Measurements from ENCODE around the gene ABCB4.

The ABCB4 gene

GRCh38 chr7:87475359-87476178 is at the start of gene ABCB4:
TSS of gene ABCB4 (minus strand) at chr7:87475680. CDS start at chr7:87475465, 215 bp downstream.
- no peaks in the 10 kb centered on the region for H3K36me3 ChIP-seq (ENCODE audit: insufficient read depth, low read length)
- H3K4me1 ChIP-seq (ENCODE audit: insufficient read depth, low read length): no peaks in the 10 kb centered on the region
- H3K9ac ChIP-seq (ENCODE audit: low read depth, low read length): peak within 1 kb of the TSS; percentile 65; the same call in 1 of the 2 replicates
- no peaks in the 10 kb centered on the region for H3K9me3 ChIP-seq (ENCODE audit: control insufficient read depth, insufficient read depth, low read length)

GRCh38 chr7:87518735-87519134 is 43.3 kb upstream of the ABCB4 start:
- Histone ChIP-seq H3K9ac (ENCODE audit: low read depth, low read length) (no peak overlapping the region), H3K36me3 (ENCODE audit: insufficient read depth, low read length) (no peaks in the 10 kb centered on the region), H3K9me3 (ENCODE audit: control insufficient read depth, insufficient read depth, low read length) (no peaks in the 10 kb centered on the region), H3K4me1 (ENCODE audit: insufficient read depth, low read length) (no peaks in the 10 kb centered on the region)

GRCh38 chr7:87517891-87518290 is 42.4 kb upstream of the ABCB4 start:
- Histone ChIP-seq H3K9ac (ENCODE audit: low read depth, low read length) (no peak overlapping the region), H3K36me3 (ENCODE audit: insufficient read depth, low read length) (no peaks in the 10 kb centered on the region), H3K9me3 (ENCODE audit: control insufficient read depth, insufficient read depth, low read length) (no peaks in the 10 kb centered on the region), H3K4me1 (ENCODE audit: insufficient read depth, low read length) (no peaks in the 10 kb centered on the region)

- Histone ChIP-seq H3K4me1 (ENCODE audit: insufficient read depth, low read length) (no peaks in the 10 kb centered on the region), H3K36me3 (ENCODE audit: insufficient read depth, low read length) (no peaks in the 10 kb centered on the region), H3K9ac (ENCODE audit: low read depth, low read length) (no peak overlapping the region), H3K9me3 (ENCODE audit: control insufficient read depth, insufficient read depth, low read length) (no peaks in the 10 kb centered on the region)
Measured at GRCh38 chr7:87517136-87517815, 41.8 kb upstream of the ABCB4 start.

GRCh38 chr7:87513735-87514335 is 38.4 kb upstream of the ABCB4 start:
- Histone ChIP-seq H3K9me3 (ENCODE audit: control insufficient read depth, insufficient read depth, low read length) (no peaks in the 10 kb centered on the region), H3K36me3 (ENCODE audit: insufficient read depth, low read length) (no peaks in the 10 kb centered on the region), H3K4me1 (ENCODE audit: insufficient read depth, low read length) (no peaks in the 10 kb centered on the region), H3K9ac (ENCODE audit: low read depth, low read length) (no peak overlapping the region)

- no peaks in the 10 kb centered on the region for H3K9me3 ChIP-seq (ENCODE audit: control insufficient read depth, insufficient read depth, low read length)
- no peaks in the 10 kb centered on the region for H3K4me1 ChIP-seq (ENCODE audit: insufficient read depth, low read length)
- H3K9ac ChIP-seq (ENCODE audit: low read depth, low read length): no peak overlapping the region
- no peaks in the 10 kb centered on the region for H3K36me3 ChIP-seq (ENCODE audit: insufficient read depth, low read length)
Measured at GRCh38 chr7:87512906-87513305, 37.4 kb upstream of the ABCB4 start.

- no peaks in the 10 kb centered on the region for H3K4me1 ChIP-seq (ENCODE audit: insufficient read depth, low read length)
- no peaks in the 10 kb centered on the region for H3K36me3 ChIP-seq (ENCODE audit: insufficient read depth, low read length)
- no peaks in the 10 kb centered on the region for H3K9me3 ChIP-seq (ENCODE audit: control insufficient read depth, insufficient read depth, low read length)
- H3K9ac ChIP-seq (ENCODE audit: low read depth, low read length): no peak overlapping the region
Measured at GRCh38 chr7:87511510-87511909, 36.0 kb upstream of the ABCB4 start.

- no peak overlapping the region for H3K9ac ChIP-seq (ENCODE audit: low read depth, low read length)
Measured at GRCh38 chr7:87510411-87510875, 35.0 kb upstream of the ABCB4 start.

GRCh38 chr7:87507446-87507845 is 32.0 kb upstream of the ABCB4 start:
- no peaks in the 10 kb centered on the region for H3K4me1 ChIP-seq (ENCODE audit: insufficient read depth, low read length)
- H3K9me3 ChIP-seq (ENCODE audit: control insufficient read depth, insufficient read depth, low read length): no peaks in the 10 kb centered on the region
- no peaks in the 10 kb centered on the region for H3K36me3 ChIP-seq (ENCODE audit: insufficient read depth, low read length)
- H3K9ac ChIP-seq (ENCODE audit: low read depth, low read length): no peak overlapping the region

More at GRCh38 chr7:87510411-87510875, 35.0 kb upstream of the ABCB4 start:
- no peaks in the 10 kb centered on the region for H3K4me1 ChIP-seq (ENCODE audit: insufficient read depth, low read length)
- H3K36me3 ChIP-seq (ENCODE audit: insufficient read depth, low read length): no peaks in the 10 kb centered on the region
- H3K9me3 ChIP-seq (ENCODE audit: control insufficient read depth, insufficient read depth, low read length): no peaks in the 10 kb centered on the region

- Histone ChIP-seq H3K9me3 (ENCODE audit: control insufficient read depth, insufficient read depth, low read length) (no peaks in the 10 kb centered on the region), H3K4me1 (ENCODE audit: insufficient read depth, low read length) (no peaks in the 10 kb centered on the region), H3K9ac (ENCODE audit: low read depth, low read length) (no peak overlapping the region), H3K36me3 (ENCODE audit: insufficient read depth, low read length) (no peaks in the 10 kb centered on the region)
Measured at GRCh38 chr7:87506246-87507180, 31.0 kb upstream of the ABCB4 start.

GRCh38 chr7:87505557-87506245 is 30.2 kb upstream of the ABCB4 start:
- Histone ChIP-seq H3K4me1 (ENCODE audit: insufficient read depth, low read length) (no peaks in the 10 kb centered on the region), H3K36me3 (ENCODE audit: insufficient read depth, low read length) (no peaks in the 10 kb centered on the region), H3K9me3 (ENCODE audit: control insufficient read depth, insufficient read depth, low read length) (no peaks in the 10 kb centered on the region), H3K9ac (ENCODE audit: low read depth, low read length) (no peak overlapping the region)

- Histone ChIP-seq H3K9me3 (ENCODE audit: control insufficient read depth, insufficient read depth, low read length) (no peaks in the 10 kb centered on the region), H3K4me1 (ENCODE audit: insufficient read depth, low read length) (no peaks in the 10 kb centered on the region), H3K36me3 (ENCODE audit: insufficient read depth, low read length) (no peaks in the 10 kb centered on the region), H3K9ac (ENCODE audit: low read depth, low read length) (no peak overlapping the region)
Measured at GRCh38 chr7:87505122-87505521, 29.6 kb upstream of the ABCB4 start.

- Histone ChIP-seq H3K9ac (ENCODE audit: low read depth, low read length) (no peak overlapping the region), H3K36me3 (ENCODE audit: insufficient read depth, low read length) (no peaks in the 10 kb centered on the region), H3K9me3 (ENCODE audit: control insufficient read depth, insufficient read depth, low read length) (no peaks in the 10 kb centered on the region), H3K4me1 (ENCODE audit: insufficient read depth, low read length) (no peaks in the 10 kb centered on the region)
Measured at GRCh38 chr7:87499494-87499893, 24.0 kb upstream of the ABCB4 start.

All from ES-I3 (cell line).